Activated CD4-positive, CD25-positive, alpha-beta regulatory T cell (primary cell): ENCODE results near the gene COX5A.
"Not testable (repeated sequence)": the region's sequence is repeated elsewhere in the genome, so short reads cannot be mapped to it uniquely, and the experiment has no call there.

Source experiments
- DNase-seq, 4 experiments: peaks; one replicate each; lab custom pipeline; 2025; lab: John Stamatoyannopoulos, UW

COX5A gene

GRCh38 chr15:74955796-74956647, 18.1 kb upstream of the COX5A start:
- DNase-seq: peak; percentile 30 to 55 (median 49)

DNA sequence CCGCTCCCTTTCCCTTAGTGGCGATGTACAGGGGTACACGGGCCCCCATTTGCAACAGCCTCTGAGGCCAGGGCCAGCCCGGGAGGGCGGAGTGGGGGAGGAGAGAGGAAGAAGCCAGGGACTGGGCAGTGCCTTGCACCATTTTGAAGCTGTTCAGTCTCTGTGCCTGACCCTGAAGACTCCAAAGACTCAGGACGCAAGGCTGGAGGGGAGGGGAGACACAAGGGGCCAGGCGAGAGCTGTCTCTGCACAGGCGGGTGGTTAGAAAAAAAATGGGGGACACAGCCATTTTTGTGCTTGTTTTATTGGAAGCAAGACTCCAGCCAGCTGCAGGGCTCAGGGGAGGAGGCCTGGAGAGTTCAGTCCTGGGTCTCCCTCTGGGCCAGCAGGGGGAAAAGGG, 17.1 kb upstream of the COX5A start:
- no peak for DNase-seq

DNA sequence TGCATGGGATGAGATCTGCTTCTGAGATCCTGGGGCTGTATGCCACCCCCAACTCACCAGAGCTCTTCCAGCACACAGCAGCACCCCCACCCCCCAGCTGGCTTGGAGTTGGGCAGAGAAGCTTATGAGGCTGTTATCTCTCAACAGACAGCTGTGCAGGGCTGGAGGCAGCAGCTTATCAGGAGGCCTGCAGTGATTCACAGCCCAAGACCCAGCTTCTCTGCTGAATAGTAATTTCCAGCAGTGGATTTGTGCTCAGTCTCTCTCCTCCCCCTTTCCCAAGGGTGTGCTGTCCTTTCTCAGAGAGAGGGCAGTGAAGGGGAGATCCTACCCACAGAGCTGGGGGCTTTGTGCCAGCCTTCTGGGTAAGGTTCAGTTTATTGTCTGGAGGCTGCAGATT, 16.6 kb upstream of the COX5A start:
- DNase-seq: no peak

DNA sequence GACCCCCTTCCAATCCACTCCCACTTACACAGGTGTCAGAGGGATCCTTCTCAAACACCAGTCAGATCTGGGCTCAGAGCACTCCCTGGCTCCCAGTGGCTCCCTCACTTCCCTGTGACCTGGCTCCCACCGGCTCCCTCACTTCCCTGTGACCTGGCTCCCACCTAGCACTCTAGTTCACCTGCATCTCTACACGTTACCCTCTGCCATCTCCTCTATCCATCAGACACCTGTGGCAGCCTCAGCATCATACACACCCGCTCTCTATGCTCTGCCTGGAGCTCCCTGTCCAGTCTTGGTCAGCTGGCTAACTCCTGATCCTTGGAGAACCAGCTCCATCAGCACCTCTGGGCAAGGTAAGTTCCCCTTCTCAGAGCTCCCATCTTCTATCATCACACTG, 13.1 kb upstream of the COX5A start:
- DNase-seq: no peak

GRCh38 chr15:74950078-74950908, 12.4 kb upstream of the COX5A start:
- peak; percentile 47 to 83 (median 61) for DNase-seq

GRCh38 chr15:74937272-74937589, 642 bp downstream of the COX5A start:
- DNase-seq: no peak

GRCh38 chr15:74935193-74935592, 2.7 kb downstream of the COX5A start:
- not testable (repeated sequence) for DNase-seq

DNA sequence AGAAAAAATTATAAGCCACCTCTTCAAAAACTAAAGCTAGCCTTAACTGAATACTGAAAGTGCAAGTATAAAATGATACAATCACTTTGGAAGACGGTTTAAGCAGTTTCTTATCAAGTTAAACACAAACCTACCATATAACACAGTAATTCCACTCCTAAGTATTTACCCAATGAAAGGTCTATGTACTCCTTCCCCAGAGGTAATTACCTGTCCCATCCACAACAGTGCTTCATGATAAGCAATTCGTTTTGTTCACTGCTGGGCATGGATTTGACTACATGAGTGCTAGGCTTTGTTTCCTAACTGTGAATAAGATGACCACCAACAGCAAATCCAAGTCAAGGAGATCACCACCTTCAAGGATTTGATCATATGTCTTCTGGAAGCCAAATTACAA, 4.3 kb downstream of the COX5A start:
- no peak for DNase-seq

- no peak for DNase-seq
These were observed 9.1 kb downstream of the COX5A start for GRCh38 chr15:74928771-74929198.

DNA sequence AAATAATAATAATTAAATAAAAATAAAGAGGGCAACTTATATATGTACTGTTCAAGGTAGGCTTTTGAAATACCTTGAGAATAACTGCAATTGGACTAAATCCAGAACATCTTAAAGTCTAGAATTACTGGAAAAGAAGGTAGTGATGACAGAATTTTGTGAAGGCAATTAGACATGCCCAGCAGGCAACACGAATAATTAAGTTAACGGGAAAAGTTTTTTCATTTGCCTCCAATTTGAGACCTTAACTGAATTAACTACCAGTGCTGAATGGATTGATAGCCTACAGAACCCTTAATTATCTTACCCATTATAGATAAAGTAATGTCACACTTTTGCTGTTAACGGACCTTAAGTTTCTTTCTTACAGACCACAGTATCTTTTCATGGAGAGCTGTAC, 13.3 kb downstream of the COX5A start:
- no peak for DNase-seq

GRCh38 chr15:74920456-74920855, 17.4 kb downstream of the COX5A start:
- DNase-seq: no peak

GRCh38 chr15:74917676-74918075, 20.2 kb downstream of the COX5A start:
- no peak for DNase-seq

DNA sequence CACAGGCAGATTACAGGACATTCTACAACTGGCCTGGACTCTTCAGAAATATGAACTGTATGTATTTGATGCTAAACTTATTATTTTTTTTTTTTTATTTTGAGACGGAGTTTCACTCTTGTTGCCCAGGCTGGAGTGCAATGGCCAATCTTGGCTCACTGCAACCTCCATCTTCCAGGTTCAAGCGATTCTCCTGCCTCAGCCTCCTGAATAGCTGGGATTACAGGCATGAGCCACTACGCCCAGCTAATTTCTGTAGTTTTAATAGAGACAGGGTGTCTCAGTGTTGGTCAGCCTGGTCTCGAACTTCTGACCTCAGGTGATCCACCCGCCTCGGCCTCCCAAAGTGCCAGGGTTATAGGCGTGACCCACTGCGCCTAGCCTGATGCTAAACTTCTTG, 24.1 kb downstream of the COX5A start:
- not testable (repeated sequence) for DNase-seq

GRCh38 chr15:74913041-74913440, 24.8 kb downstream of the COX5A start:
- DNase-seq: no peak

DNA sequence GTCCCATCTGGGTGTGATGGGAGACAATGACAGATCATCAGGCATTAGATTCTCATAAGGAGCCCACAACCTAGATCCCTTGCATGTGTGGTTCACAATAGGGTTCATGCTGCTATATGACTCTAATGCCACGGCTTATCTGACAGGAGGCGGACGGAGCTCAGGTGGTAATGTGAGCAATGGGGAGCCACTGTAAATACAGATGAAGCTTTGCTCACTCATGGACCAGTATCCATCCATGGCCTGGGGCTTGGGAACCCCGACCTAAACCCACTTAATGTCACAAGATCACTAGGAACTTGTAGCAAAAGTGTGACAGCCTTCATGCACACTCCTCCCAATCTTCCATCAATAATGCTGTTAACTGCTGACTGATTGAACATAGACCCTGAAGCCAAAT, 29.2 kb downstream of the COX5A start:
- DNase-seq: no peak

DNA sequence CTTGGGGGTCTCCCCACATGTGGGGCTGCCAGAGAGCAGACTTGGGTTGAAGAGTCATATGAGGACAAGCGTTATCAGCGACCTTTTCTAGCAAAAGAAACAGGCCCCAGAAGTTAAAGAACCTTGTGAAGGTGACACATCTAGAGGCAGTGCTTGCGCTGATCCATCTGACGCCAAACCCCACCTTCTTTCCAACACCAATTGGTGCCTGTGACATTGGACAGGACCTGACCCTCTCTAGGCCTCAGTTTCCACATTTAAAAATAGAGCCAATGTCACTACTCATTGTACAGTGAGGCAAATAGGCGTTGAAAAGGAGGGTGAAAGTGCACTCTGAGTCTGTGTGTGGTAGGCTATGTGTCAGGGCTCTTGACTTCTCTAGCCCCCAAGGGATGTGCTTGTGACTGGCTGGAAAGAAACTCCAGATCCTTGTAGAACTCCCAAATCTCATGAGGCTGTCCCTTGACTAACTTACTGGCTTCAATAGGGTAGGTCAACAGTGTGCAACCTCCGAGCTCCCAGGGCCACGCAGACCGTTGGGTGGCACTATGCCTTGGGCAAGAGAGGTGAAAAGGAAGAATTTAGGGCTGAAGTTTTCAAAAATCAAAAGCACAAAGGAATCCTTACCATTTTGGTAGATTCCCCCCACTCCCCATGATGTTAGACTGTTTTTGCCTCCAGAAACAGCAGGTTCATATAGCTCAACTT, 30.6 kb downstream of the COX5A start:
- DNase-seq: no peak

GRCh38 chr15:74906450-74907162, 31.3 kb downstream of the COX5A start, which contains the start of gene FAM219B:
FAM219B (minus strand) TSS chr15:74906851; CDS start chr15:74906800, 51 bp downstream.
- DNase-seq: peak; percentile 40 to 58 (median 48)

GRCh38 chr15:74906067-74906449, 31.8 kb downstream of the COX5A start:
- DNase-seq: peak in 1 of 4 experiments; percentile 22

DNA sequence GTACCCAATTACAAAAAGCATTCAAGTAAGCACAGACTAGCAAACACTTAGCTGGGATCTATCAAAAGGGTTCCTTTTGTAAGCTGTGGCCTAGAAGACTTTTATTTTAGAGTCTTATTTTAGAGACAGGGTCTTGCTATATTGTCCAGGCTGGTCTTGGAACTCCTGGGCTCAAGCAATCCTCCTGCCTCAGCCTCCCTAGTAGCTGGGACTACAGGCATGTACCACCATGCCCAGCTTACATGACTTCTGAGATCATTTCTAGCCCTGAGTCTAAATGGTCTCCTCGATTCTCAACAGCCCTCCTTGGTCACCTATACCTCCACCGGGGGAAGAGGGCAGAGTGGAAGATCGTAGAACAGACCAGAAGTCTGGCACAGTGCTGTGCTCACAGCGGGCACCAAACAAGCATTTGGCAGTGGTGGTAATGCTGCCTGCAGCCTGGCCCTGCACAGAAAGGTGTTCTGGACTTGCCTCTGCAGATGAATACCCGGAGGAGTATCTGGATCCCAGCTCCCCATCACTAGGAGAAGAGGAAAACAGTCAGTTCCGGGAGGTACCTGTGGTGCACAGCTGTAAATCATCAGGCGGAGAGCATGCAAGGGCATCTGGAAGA, 33.6 kb downstream of the COX5A start:
- DNase-seq: no peak

DNA sequence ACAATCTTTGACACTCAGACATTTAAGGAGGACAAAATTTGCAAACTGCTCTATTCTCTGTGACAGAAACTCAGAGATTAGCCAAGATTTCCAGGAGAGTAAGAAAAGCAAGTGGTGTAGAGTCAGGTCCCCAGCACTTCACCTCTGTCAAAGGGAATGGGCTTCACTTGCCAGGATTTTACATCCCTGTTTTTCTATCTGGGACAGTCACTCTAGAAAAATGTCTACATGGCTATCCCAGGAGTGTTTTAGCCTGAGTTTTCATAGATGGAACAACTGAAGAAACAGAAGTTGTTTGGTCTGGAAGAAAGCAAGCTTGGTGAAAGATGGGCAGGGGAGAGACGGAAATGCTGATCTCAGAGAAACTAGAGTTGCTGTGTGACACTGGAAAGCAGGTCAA, 34.2 kb downstream of the COX5A start:
- DNase-seq: no peak

DNA sequence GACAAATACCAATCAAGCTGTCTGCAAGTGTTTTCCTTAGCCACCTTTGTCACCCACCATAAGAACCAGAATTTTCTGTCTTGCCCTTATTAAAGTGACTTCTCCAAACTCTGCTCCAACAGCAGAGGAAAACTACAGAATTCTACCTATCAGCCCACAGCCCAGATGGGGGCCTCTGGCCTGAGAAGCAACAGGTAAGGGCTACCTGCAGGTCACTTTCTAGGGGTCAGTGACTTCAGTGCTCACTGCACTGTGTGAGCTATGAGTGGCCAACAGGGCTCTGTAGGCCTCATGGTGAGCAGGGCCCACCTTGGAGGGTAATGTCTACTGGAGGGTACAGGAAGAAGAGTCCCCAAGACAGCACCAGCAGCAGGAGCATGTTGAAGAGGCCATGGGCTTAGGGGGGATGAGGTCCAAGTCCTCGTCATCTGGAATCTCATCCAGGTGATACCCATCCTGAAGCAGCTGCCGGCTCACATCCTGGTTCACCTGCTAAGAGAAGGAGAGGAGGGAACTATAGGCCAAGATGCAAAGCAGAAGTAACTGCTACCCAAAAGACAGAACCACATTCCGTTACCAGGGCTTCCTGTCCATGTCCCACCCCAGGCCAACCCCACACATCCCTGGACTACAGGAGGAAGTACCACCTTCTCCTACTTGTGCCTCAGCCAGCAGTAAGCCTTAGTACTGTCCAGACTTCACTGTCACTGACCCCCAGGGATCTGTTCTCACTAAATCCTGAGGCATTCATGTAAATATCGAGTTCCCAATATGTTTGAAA, 35.4 kb downstream of the COX5A start:
- no peak for DNase-seq
